Neural progenitor cell (in vitro differentiated cells): ENCODE data around the gene ZFR2. TPM values are rescaled to one million over a fixed set of nuclear protein-coding genes. Genes with fewer than 3 reads are reported as not detected.

Source experiments
- DNase-seq: peaks from one replicate; pipeline ENCODE4 v3.0.0-alpha.2; 2016; ENCODE audit warnings: low spot score
- H2AFZ ChIP-seq: fragments of 200-600 bp; sonication (generic); replicated peaks from 2 replicates; pipeline ENCODE4 v1.6.1; 2016; ENCODE audit warnings: antibody characterized with exemption
- H3F3A ChIP-seq: fragments of 200-600 bp; sonication (generic); 2 replicates; pipeline ENCODE4 v1.6.1; 2016; ENCODE audit warnings: antibody characterized with exemption, low read depth
- H3K27ac ChIP-seq: fragments of 200-600 bp; sonication (generic); 2 replicates; pipeline ENCODE4 v1.5.1; 2016; ENCODE audit warnings: mild to moderate bottlenecking
- H3K27me3 ChIP-seq: fragments of 200-600 bp; sonication (generic); 2 replicates; pipeline ENCODE4 v1.6.1; 2016; ENCODE audit warnings: mild to moderate bottlenecking, moderate library complexity
- H3K36me3 ChIP-seq: fragments of 200-600 bp; sonication (generic); 2 replicates; pipeline ENCODE4 v1.5.1; 2016
- H3K4me1 ChIP-seq: fragments of 200-600 bp; sonication (generic); 2 replicates; pipeline ENCODE4 v1.6.1; 2016; ENCODE audit warnings: mixed run types
- H3K4me2 ChIP-seq: fragments of 200-600 bp; sonication (generic); 2 replicates; pipeline ENCODE4 v1.6.1; 2016
- H3K4me3 ChIP-seq: fragments of 200-600 bp; sonication (generic); 2 replicates; pipeline ENCODE4 v1.5.1; 2016
- H3K79me2 ChIP-seq: fragments of 200-600 bp; sonication (generic); 2 replicates; pipeline ENCODE4 v1.6.1; 2016; ENCODE audit warnings: low read depth
- H3K9ac ChIP-seq: fragments of 200-600 bp; sonication (generic); 2 replicates; pipeline ENCODE4 v1.6.1; 2016
- H3K9me3 ChIP-seq: fragments of 200-600 bp; sonication (generic); 2 replicates; pipeline ENCODE4 v1.5.1; 2016; ENCODE audit warnings: low read depth
- H4K20me1 ChIP-seq: fragments of 200-600 bp; sonication (generic); 2 replicates; pipeline ENCODE4 v1.6.1; 2016; ENCODE audit warnings: low read depth
- H3K27ac Mint-ChIP-seq: 3 replicates; pipeline ENCODE4 v1.8.0; 2021; ENCODE audit warnings: mixed read lengths
- H3K27me3 Mint-ChIP-seq: 2 replicates; pipeline ENCODE4 v1.8.0; 2022; ENCODE audit warnings: low read depth, mild to moderate bottlenecking, inconsistent platforms, moderate library complexity, mixed read lengths; ENCODE audit not compliant: insufficient read depth
- H3K36me3 Mint-ChIP-seq: 3 replicates; pipeline ENCODE4 v1.8.0; 2021; ENCODE audit warnings: mixed read lengths
- H3K4me1 Mint-ChIP-seq: 3 replicates; pipeline ENCODE4 v1.8.0; 2021; ENCODE audit warnings: mixed read lengths
- H3K4me3 Mint-ChIP-seq: 3 replicates; pipeline ENCODE4 v1.8.0; 2021; ENCODE audit warnings: mild to moderate bottlenecking, moderate library complexity, mixed read lengths
- H3K9me3 Mint-ChIP-seq: 3 replicates; pipeline ENCODE4 v1.8.0; 2020; ENCODE audit warnings: mixed read lengths
- EZH2 ChIP-seq: fragments of 200-600 bp; sonication (generic); IDR thresholded peaks from 2 replicates; pipeline ENCODE4 v1.6.1; 2017; ENCODE audit warnings: antibody characterized with exemption, mild to moderate bottlenecking, moderate library complexity
- EZH2phosphoT487 ChIP-seq: fragments of 200-600 bp; sonication (generic); IDR thresholded peaks from 2 replicates; pipeline ENCODE4 v1.6.1; 2017; ENCODE audit warnings: antibody characterized with exemption
- total RNA-seq: library from RNA; depleted of rRNA; stranded (reverse); fragments of >200 nt; gene quantifications from 2 replicates; pipeline ENCODE4 v1.2.3, GENCODE V29; 2015; ENCODE audit warnings: low replicate concordance
- TF ChIP-seq, protein P1 (sequence below): fragments of 200-600 bp; sonication (generic); IDR thresholded peaks from 2 replicates; pipeline ENCODE4 v1.5.1; 2017; ENCODE audit warnings: antibody characterized with exemption, mild to moderate bottlenecking

Gene ZFR2
- total RNA-seq, 1 donor from 2014 or later, result 8.9 TPM

DNA sequence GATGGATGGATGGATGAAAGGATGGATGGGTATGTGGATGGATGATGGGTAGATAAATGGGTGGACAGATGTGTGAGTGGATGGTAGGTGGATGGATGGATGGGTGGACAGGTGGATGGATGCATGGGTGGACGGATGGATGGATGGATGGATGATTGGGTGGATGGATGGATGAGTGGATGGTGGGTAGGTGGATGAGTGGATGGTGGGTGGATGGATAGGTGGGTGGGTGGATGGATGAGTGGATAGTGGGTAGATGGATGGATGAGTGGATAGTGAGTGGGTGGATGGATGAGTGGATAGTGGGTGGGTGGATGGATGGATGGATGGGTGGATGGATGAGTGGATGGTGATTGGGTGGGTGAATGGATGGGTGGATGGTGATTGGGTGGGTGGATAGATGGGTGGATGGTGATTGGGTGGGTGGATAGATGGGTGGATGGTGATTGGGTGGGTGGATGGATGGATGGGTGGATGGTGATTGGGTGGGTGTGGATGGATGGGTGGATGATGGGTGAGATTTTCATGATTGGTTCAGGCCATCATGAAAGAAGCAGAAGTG, 92.3 kb downstream of the ZFR2 start:
- no peak for DNase-seq
- H4K20me1 ChIP-seq, result no peaks in the 10 kb centered on the region
- peaks cover 8% of the 10 kb centered on the region for H3K9me3 Mint-ChIP-seq

DNA sequence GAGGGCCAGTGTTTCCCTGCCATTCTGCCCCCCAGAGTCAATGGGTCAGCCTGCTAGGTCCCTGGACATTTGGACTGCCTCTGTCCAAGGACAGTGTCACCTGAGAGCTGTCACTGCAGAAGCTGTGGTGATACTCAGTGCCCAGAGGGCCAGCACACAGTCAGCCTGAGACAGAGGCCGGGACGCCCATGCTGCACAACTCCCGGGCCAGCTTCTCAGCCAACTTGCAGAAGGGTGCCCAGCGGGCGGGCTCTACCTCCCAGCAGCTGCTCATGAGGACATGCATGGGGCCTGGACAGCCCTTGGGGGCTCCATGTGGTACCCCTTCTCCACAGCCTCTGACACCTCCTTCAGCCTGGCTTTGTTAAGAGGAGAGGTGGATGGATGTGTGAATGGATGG, 93.0 kb downstream of the ZFR2 start:
- Histone ChIP-seq H3K79me2 (no peaks in the 10 kb centered on the region), H3K4me1 (peaks cover 14% of the 10 kb centered on the region), H3K9me3 (no peaks in the 10 kb centered on the region), H4K20me1 (no peaks in the 10 kb centered on the region), H2AFZ (no peak overlapping the region), H3K27ac (no peak overlapping the region), H3K36me3 (no peaks in the 10 kb centered on the region), H3K27me3 (no peaks in the 10 kb centered on the region), H3K4me3 (no peak overlapping the region), H3F3A (peaks cover 4% of the 10 kb centered on the region), H3K4me2 (no peak overlapping the region), H3K9ac (no peak overlapping the region)
- Mint-ChIP-seq H3K4me3 (no peak overlapping the region), H3K27me3 (peaks cover 4% of the 10 kb centered on the region), H3K4me1 (peaks cover 7% of the 10 kb centered on the region), H3K9me3 (peaks cover under 1% of the 10 kb centered on the region), H3K36me3 (no peaks in the 10 kb centered on the region), H3K27ac (no peak overlapping the region)
- TF ChIP-seq, protein P1, sequence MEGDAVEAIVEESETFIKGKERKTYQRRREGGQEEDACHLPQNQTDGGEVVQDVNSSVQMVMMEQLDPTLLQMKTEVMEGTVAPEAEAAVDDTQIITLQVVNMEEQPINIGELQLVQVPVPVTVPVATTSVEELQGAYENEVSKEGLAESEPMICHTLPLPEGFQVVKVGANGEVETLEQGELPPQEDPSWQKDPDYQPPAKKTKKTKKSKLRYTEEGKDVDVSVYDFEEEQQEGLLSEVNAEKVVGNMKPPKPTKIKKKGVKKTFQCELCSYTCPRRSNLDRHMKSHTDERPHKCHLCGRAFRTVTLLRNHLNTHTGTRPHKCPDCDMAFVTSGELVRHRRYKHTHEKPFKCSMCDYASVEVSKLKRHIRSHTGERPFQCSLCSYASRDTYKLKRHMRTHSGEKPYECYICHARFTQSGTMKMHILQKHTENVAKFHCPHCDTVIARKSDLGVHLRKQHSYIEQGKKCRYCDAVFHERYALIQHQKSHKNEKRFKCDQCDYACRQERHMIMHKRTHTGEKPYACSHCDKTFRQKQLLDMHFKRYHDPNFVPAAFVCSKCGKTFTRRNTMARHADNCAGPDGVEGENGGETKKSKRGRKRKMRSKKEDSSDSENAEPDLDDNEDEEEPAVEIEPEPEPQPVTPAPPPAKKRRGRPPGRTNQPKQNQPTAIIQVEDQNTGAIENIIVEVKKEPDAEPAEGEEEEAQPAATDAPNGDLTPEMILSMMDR, result no peak
- TF ChIP-seq EZH2, result no peak
- no peak for TF ChIP-seq EZH2phosphoT487
- DNase-seq, result no peak

More for the DNA sequence above, 92.3 kb downstream of the ZFR2 start:
- H3K27ac ChIP-seq, result no peak overlapping the region
- no peaks in the 10 kb centered on the region for H3K36me3 ChIP-seq
- H3K4me3 ChIP-seq, result no peak overlapping the region
- H3K27ac Mint-ChIP-seq, result no peak overlapping the region
- no peak overlapping the region for H2AFZ ChIP-seq
- no peak overlapping the region for H3K4me3 Mint-ChIP-seq
- H3F3A ChIP-seq, result no peaks in the 10 kb centered on the region
- H3K36me3 Mint-ChIP-seq, result no peaks in the 10 kb centered on the region
- no peak overlapping the region for H3K4me2 ChIP-seq
- peaks cover 8% of the 10 kb centered on the region for H3K27me3 Mint-ChIP-seq
- no peaks in the 10 kb centered on the region for H3K9me3 ChIP-seq
- TF ChIP-seq EZH2 (no peak), EZH2phosphoT487 (no peak)
- TF ChIP-seq, protein P1, result no peak
- H3K9ac ChIP-seq, result no peak overlapping the region
- H3K4me1 Mint-ChIP-seq, result peaks cover 4% of the 10 kb centered on the region
- no peaks in the 10 kb centered on the region for H3K79me2 ChIP-seq
- no peaks in the 10 kb centered on the region for H3K27me3 ChIP-seq
- H3K4me1 ChIP-seq, result peaks cover 7% of the 10 kb centered on the region

DNA sequence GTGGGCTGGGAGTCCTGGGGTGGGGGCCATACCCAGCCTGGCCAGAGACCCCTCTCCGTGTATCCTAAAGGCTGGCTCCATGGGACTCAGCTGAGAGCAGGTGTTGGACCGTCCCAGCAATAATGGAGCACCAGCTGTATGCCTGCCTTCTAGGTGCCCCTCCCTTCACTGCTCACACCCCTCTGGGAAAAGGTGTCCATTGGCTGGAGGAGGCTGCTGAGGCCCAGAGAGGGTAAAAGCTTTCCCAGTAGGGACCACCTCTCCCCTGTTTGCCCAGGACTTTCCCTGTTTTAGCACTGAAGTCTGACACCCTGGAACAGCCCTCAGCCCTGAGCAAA, 93.5 kb downstream of the ZFR2 start:
- Histone ChIP-seq H3F3A (peaks cover 4% of the 10 kb centered on the region), H2AFZ (no peak overlapping the region), H3K4me3 (no peak overlapping the region), H3K9ac (no peak overlapping the region), H3K27ac (no peak overlapping the region), H3K9me3 (no peaks in the 10 kb centered on the region), H3K36me3 (no peaks in the 10 kb centered on the region), H3K79me2 (no peaks in the 10 kb centered on the region), H3K4me2 (no peak overlapping the region), H3K4me1 (peaks cover 14% of the 10 kb centered on the region), H3K27me3 (no peaks in the 10 kb centered on the region), H4K20me1 (no peaks in the 10 kb centered on the region)
- no peaks in the 10 kb centered on the region for H3K9me3 Mint-ChIP-seq
- H3K36me3 Mint-ChIP-seq, result no peaks in the 10 kb centered on the region
- peaks cover 4% of the 10 kb centered on the region for H3K27me3 Mint-ChIP-seq
- H3K4me3 Mint-ChIP-seq, result no peak overlapping the region
- no peak overlapping the region for H3K27ac Mint-ChIP-seq
- DNase-seq, result no peak
- no peak for TF ChIP-seq EZH2phosphoT487
- no peak for TF ChIP-seq EZH2
- TF ChIP-seq, protein P1, result no peak
- H3K4me1 Mint-ChIP-seq, result peaks cover 7% of the 10 kb centered on the region
